HG02938 (cell line): Measurements from ENCODE around the gene PRR14.

Experiments used
- ATAC-seq: cut with Tn5 transposase; IDR thresholded peaks from one replicate; pipeline ENCODE4 v1.9.1; 2021; ENCODE audit warnings: mild to moderate bottlenecking, moderate library complexity; ENCODE audit not compliant: unreplicated experiment

PRR14 gene

GRCh38 chr16:30650369-30651123, at the start of gene PRR14:
Gene PRR14 (plus strand): TSS chr16:30650960. CDS start chr16:30651646, 686 bp downstream.
- peak; percentile 83 for ATAC-seq

DNA sequence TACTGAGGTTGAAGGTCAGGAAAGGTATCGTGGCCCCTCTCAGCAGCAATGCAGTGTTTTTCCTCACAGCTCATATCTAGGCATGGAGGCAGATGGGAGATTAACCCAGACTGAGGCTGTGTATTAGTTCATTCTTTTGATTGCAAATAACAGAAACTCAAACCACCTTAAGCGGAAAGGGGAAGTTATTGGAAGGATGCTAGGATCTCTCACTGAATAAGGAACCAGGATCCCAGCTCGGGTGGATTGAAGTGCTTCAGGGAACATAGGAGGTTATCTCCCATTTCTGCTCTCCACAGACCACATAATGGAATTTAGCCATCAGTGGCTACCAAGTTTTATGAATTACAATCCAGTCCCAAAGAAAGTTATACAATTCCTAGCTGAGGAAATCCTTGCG, 48.8 kb upstream of the PRR14 start:
- ATAC-seq: no peak

GRCh38 chr16:30602616-30603277, 48.0 kb upstream of the PRR14 start:
- ATAC-seq: no peak

DNA sequence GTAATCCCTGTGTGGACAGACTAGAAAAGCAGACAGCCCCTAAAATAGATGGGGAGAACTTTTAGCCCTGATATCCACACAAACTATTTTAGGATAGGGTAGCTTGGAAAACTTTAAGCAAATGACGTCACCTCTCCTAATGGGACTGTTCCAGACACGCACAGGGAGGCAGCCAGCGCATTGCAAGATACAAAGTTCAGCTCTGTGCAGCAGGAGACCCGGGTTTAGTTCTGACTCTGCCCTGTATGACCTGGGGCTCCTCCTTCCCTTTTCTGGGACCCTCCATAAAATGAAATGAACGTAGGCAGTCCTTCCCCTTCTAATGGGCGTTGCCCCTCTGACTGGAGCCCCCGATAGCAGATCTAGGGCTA, 46.8 kb upstream of the PRR14 start:
- no peak for ATAC-seq

GRCh38 chr16:30604316-30604947, 46.3 kb upstream of the PRR14 start:
- ATAC-seq: no peak

DNA sequence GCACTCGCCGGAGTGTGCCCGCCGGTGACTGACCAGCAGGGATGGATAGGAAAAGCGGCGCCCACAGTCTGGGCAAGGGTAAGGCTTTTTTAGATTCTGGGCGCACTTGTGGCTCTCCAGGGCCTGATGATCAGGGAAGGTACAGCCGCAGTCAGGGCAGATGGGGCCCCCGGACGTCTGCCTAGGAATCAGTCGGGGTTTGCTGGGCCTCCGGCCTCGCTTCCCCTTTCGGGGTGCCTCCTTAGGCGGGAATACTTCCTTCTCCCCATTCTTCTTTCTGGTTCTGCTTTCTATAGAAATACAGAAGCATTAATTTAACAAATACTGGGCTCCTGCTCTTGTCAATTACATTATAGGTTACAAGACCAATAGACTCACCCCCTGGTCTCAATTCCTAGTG, 45.6 kb upstream of the PRR14 start:
- no peak for ATAC-seq

- no peak for ATAC-seq
Measured at GRCh38 chr16:30606004-30606403, 44.8 kb upstream of the PRR14 start.

DNA sequence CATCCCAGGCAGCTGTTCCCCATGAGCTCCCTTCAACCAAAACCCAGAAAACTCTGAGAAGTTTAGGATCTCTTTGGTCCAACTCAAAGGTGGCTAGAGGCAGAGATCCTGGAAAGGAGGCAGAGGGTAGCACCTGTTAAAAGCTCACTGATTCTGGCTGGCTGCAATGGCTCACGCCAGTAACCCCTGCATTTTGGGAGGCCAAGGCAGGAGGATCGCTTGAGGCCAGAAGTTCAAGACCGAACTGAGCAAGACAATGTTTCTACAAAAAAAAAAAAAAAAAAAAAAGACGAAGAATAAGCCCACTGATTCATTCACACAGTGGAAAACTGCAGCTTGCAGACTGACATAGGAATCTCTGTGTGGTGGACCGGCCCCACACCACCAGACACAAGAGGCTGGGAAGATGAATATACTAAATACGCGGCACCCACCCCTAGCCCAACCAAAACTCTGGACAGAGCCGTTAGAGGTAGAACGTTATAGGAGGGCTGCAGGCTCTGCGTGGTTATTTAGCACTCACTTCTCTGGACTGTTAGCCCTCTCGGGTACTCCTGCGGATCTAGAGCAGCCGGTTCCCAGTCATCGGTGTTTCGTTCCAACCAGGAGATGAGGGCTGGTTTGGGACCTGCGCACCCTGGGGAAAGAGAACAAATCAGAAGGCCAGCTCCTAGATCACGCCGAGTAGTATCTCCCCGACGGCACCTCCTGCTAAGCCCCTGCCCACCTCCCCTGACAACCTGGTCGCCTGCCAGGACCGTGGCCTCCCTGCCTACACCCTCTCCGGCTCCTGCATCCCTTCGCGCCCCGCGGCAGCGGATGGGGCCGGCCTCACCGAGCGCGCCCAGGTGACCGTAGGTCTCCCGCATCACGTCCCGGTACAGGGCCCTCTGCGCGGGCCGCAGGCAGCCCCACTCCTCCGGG, 41.5 kb upstream of the PRR14 start:
- ATAC-seq: peak; percentile 21

- peak; percentile 87 for ATAC-seq
Measured at GRCh38 chr16:30609926-30610839, 40.6 kb upstream of the PRR14 start, which contains the start of gene ZNF689. Gene ZNF689 (minus strand): TSS chr16:30610389. CDS start chr16:30610041, 348 bp downstream.

- no peak for ATAC-seq
Measured at GRCh38 chr16:30615358-30616091, 35.2 kb upstream of the PRR14 start.

GRCh38 chr16:30619202-30619601, 31.6 kb upstream of the PRR14 start:
- no peak for ATAC-seq

- ATAC-seq: no peak
Measured at GRCh38 chr16:30619638-30620037, 31.1 kb upstream of the PRR14 start.

- ATAC-seq: no peak
Measured at GRCh38 chr16:30620169-30620568, 30.6 kb upstream of the PRR14 start.

GRCh38 chr16:30621765-30622164, 29.0 kb upstream of the PRR14 start:
- ATAC-seq: no peak

DNA sequence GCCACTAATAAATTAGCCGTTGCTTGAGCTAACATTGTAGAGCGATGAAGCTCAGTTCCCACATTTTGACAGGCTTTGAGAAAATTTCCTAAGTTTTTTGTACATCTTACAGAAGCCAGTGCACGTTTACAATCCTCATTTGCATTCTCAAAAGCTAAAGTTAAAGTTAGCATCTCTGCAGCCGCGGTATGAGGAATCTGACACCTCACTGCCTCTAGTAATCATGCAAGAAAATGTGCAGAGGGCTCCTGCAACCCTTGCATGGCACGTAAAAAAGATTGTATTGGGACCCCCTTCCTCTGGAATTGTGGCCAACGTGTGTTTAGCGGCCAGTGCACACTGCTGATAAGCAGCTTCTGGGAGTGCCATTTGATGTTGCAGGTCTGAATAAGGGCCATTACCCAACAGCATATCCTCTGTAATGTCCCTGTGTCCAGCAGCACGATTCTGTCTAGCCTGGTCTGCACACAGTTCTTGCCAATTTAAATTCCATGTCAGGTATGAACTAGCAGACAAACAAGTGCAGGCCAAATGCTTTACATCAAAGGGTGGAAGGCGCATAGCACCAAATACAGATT, 28.2 kb upstream of the PRR14 start:
- no peak for ATAC-seq

DNA sequence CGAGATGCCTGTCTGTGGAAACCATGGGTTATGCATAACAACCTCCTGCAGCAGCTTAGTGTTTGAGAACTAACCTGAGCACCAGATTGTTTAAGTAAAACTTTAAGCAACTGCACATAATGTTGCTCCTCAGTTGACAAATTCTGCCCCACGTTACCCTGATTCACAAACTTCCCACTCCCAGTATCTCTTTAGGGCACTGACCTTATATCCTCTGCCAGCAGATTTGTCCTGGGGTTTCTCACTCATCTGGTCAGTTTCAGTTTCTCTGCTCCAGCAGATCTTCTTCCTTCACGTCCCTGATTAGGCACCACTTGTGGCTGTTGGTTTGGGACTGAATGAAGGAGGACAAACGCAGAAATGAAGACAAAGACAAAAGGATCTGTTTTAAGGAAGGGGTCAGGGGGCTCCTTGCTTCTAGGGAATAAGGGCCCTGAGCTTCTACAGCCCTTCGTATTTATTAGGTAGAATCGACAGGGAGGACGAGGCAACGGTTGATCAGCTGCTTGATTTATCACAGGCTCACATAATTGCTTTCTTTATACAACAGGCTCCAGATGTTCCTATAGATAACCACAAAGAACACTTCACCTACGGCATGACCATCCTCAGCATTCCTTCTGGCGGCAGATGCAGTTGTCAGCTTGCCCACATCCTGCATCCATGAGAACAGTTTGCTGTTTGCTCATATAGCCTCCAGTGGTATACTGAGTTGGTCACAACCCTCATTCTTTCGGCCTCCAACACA, 27.1 kb upstream of the PRR14 start:
- ATAC-seq: no peak

DNA sequence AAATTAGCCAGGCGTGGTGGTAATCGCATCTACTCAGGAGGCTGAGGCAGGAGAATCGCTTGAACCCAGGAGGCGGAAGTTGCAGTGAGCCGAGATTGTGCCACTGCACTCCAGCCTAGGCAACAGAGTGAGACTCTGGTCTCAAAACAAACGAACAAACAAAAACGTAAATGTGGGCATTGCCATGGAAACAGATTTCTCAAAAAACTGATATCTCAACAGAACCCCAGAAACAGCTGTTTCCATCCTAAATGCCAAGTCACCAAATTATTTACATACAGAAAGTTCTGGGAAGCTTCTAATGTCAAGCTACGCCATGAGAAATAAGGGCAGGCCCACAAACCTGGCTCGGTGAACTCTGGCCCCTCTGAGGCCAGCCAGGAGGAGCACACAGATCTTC, 24.5 kb upstream of the PRR14 start:
- no peak for ATAC-seq
